ENCODE measurements around the gene CTNND2. TPM values are rescaled to one million over a fixed set of nuclear protein-coding genes. Genes with fewer than 3 reads are reported as not detected.

The CTNND2 gene
- total and polyA plus RNA-seq, 10 of the 15 experiments (the other 5 are each of a cell fraction or from before 2014, with no cell fraction given) = 0.02 to 0.16 (median 0.04) TPM; not detected in 7

- Histone ChIP-seq H3K79me2 (ENCODE audit: control insufficient read depth, insufficient read depth, low read length) (no peaks in the 10 kb centered on the region), H2AFZ (ENCODE audit: control insufficient read depth, low read depth, low read length) (no peak overlapping the region), H3K27me3 (replicated peaks in 1 of 2; ENCODE audit: control insufficient read depth in 2 of 2, insufficient read depth in 2 of 2, low read length in 1 of 2) (peaks cover 0 to 3% of the 10 kb centered on the region in 2 experiments; a peak in 1 of 4 replicates), H3K4me1 (ENCODE audit: control insufficient read depth, insufficient read depth, low read length) (no peaks in the 10 kb centered on the region), H3K9ac (ENCODE audit: control insufficient read depth, insufficient read depth, low read length) (no peak overlapping the region), H3K4me3 (no peak overlapping the region), H4K20me1 (ENCODE audit: control insufficient read depth, insufficient read depth) (no peaks in the 10 kb centered on the region), H3K4me2 (ENCODE audit: control insufficient read depth, insufficient read depth) (no peak overlapping the region), H3K9me3 (replicated peaks; ENCODE audit: control insufficient read depth, insufficient read depth, low read length) (no peaks in the 10 kb centered on the region), H3K36me3 (ENCODE audit: control insufficient read depth in 2 of 2, insufficient read depth in 2 of 2, low read length in 1 of 2) (no peaks in the 10 kb centered on the region), H3K27ac (ENCODE audit: control insufficient read depth, insufficient read depth) (no peak overlapping the region)
- POLR2A ChIA-PET = no interaction called here
- no TSS peak for BruUV-seq (replicated peaks)
- intact Hi-C loops (cut with micrococcal nuclease; ENCODE audit: unreplicated experiment) = no loop called here
- FAIRE-seq = no peak
- CTCF ChIA-PET = no interaction called here
- 52% methylated on average over 2 of the region's 2 CpGs for WGBS (ENCODE audit: insufficient coverage, insufficient replicate concordance, low lambda C conversion rate, missing lambda C conversion rate)
- RAD21 ChIA-PET (ENCODE audit: unreplicated experiment) = no interaction called here
- TF ChIP-seq PBX3 (IDR thresholded peaks at IDR 0.05; ENCODE audit: insufficient replicate concordance, low read depth, low read length) (no peak), MYC (IDR thresholded peaks at IDR 0.05; ENCODE audit: insufficient read depth, insufficient read length, insufficient replicate concordance, low read length, severe bottlenecking) (no peak), ELK1 (IDR thresholded peaks at IDR 0.05; ENCODE audit: low read depth, low read length) (no peak), STAT1 (conservative IDR thresholded peaks at IDR 0.05) (no peak), PRDM15 (CRISPR knock-in tag; IDR thresholded peaks at IDR 0.05) (no peak), MLLT1 (IDR thresholded peaks at IDR 0.05) (no peak)
- no peak for ATAC-seq
- SMC1A ChIA-PET (ENCODE audit: uncharacterized antibody, unreplicated experiment) = no interaction called here
- no peak for DNase-seq (ENCODE audit: low read depth, low spot score)
- in situ Hi-C loops (cut with MboI) = no loop called here
Measured at GRCh38 chr5:11310158-11310557, 594.1 kb downstream of the CTNND2 start.

Measured in GM12878 (cell line).